Measurements from ENCODE around the gene AKAP5. TPM values are rescaled to one million over a fixed set of nuclear protein-coding genes. Genes with fewer than 3 reads are reported as not detected.

The AKAP5 gene
- total and polyA plus RNA-seq, 2 of the 8 experiments (the other 6 are each of a cell fraction or from before 2014, with no cell fraction given), result 0.50 to 3.8 TPM

DNA sequence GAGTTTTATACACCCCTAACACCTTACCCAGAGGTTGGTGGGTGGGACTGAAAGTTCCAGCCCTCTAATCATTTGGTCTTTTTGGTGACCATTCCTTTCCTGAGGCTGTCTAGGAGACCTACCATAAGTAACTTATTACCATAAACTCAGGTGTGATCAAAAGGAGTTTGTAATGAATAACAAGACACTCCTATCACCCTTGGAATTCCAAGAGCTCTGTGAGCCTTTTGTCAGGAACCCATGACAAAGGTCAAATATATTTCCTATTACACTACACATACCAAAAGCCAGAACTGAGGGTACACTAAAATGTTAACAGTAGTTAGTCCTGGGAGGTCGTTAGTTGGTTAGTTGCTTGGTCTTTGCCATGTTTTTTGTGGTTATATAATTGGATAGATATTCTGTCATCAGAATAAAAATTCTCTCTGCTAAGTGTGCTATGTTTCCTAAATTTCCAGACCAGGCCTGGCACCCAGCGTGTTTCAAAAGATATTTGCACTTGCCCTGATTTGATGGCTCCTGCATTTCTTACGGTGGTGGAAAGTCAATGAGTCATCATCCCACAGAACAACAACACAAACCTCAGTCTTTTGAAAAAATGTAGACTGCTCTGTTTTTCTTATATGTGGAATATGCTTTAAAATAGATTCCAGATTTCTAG, 27.0 kb upstream of the AKAP5 start:
- H3K27me3 ChIP-seq (replicated peaks in 1 of 4; ENCODE audit: control insufficient read depth in 3 of 4, extremely low read depth in 1 of 4, insufficient read depth in 3 of 4, low read length in 3 of 4), result no peaks in the 10 kb centered on the region
- H2BK120ac ChIP-seq (replicated peaks; ENCODE audit: low read depth, low read length), result no peak overlapping the region
- no peaks in the 10 kb centered on the region for H3K79me2 ChIP-seq (ENCODE audit: control insufficient read depth in 1 of 2, insufficient read depth in 2 of 2, low read length in 2 of 2)
- H2BK15ac ChIP-seq (ENCODE audit: low read length), result no peak overlapping the region
- H3K14ac ChIP-seq (ENCODE audit: insufficient read length), result no peak overlapping the region
- H4K8ac ChIP-seq (ENCODE audit: extremely low read depth, insufficient read depth, low read length), result no peak overlapping the region
- H2BK20ac ChIP-seq (ENCODE audit: low read length), result no peak overlapping the region
- no peaks in the 10 kb centered on the region for H3K4me1 ChIP-seq (replicated peaks in 1 of 4; ENCODE audit: control insufficient read depth in 3 of 4, insufficient read depth in 4 of 4, low read length in 3 of 4)
- H4K20me1 ChIP-seq (replicated peaks in 1 of 2; ENCODE audit: control insufficient read depth in 1 of 2, insufficient read depth in 2 of 2, low read length in 2 of 2), result no peaks in the 10 kb centered on the region
- WGBS, 2 experiments (ENCODE audit: extremely low coverage in 1 of 2, insufficient coverage in 1 of 2, insufficient read length in 1 of 2, insufficient replicate concordance in 2 of 2, low coverage in 1 of 2, low lambda C conversion rate in 2 of 2, missing lambda C conversion rate in 1 of 2), result 94% methylated on average over 3 of the region's 3 CpGs; no CpG with 5 or more reads in 1 of the 2 experiments
- no peak overlapping the region for H3K9ac ChIP-seq (replicated peaks in 1 of 4; ENCODE audit: extremely low read depth in 1 of 4, low read depth in 3 of 4, low read length in 3 of 4)
- no peak overlapping the region for H4K91ac ChIP-seq (replicated peaks; ENCODE audit: insufficient read length, low read length)
- ChIA-PET POLR2A (ENCODE audit: partially characterized antibody) (interaction anchor here (1.1 to 2.0 kb wide), 4 partner anchors 10 to 23 kb away, joined by 3 to 7 read pairs (median 3); no protein-coding TSS in a partner anchor), CTCF (ENCODE audit: partially characterized antibody) (interaction anchor here (0.5 to 3.9 kb wide), 2 partner anchors 8 to 192 kb away, joined by 3 to 25 read pairs; no protein-coding TSS in a partner anchor)
- H3K27ac ChIP-seq (ENCODE audit: low read depth, low read length), result no peak overlapping the region
- H3K4me3 ChIP-seq (ENCODE audit: extremely low read depth in 1 of 4, insufficient read depth in 2 of 4, low read depth in 3 of 4, low read length in 4 of 4), result no peak overlapping the region
- no peak overlapping the region for H3K4me2 ChIP-seq (ENCODE audit: insufficient read depth in 1 of 2, low read depth in 2 of 2, low read length in 2 of 2)
- no peak overlapping the region for H2AK5ac ChIP-seq (ENCODE audit: low read depth, low read length)
- H3K23ac ChIP-seq (ENCODE audit: insufficient read length), result no peak overlapping the region
- H2BK12ac ChIP-seq (ENCODE audit: low read depth, low read length), result no peak overlapping the region
- H2BK5ac ChIP-seq (ENCODE audit: low read depth, low read length), result no peak overlapping the region
- H3K56ac ChIP-seq (replicated peaks; ENCODE audit: insufficient read length, low read depth, low read length), result no peak overlapping the region
- FAIRE-seq (no peak), DNase-seq (ENCODE audit: low read depth in 1 of 2, low spot score in 2 of 2) (no peak)
- no peak overlapping the region for H4K5ac ChIP-seq (ENCODE audit: insufficient read length, low read depth, low read length)
- no peak overlapping the region for H3K4ac ChIP-seq (replicated peaks; ENCODE audit: insufficient read length, low read depth, low read length)
- no peaks in the 10 kb centered on the region for H3K9me3 ChIP-seq (ENCODE audit: insufficient read depth in 2 of 2, low read depth in 1 of 2, low read length in 1 of 2)
- no peak overlapping the region for H2AFZ ChIP-seq (ENCODE audit: low read length)
- peaks cover 36 to 94% (median 85%) of the 10 kb centered on the region in 4 experiments for H3K36me3 ChIP-seq (ENCODE audit: control insufficient read depth in 2 of 4, insufficient read depth in 4 of 4, low read length in 3 of 4)
- no peaks in the 10 kb centered on the region for H3K79me1 ChIP-seq (ENCODE audit: low read depth, low read length)
- H3K18ac ChIP-seq (ENCODE audit: extremely low read depth, low read length), result no peak overlapping the region
- H3K23me2 ChIP-seq (ENCODE audit: low read depth, low read length), result no peaks in the 10 kb centered on the region
- TF ChIP-seq CEBPB (IDR thresholded peaks at IDR 0.05; ENCODE audit: low read depth, low read length) (no peak), SRF (IDR thresholded peaks at IDR 0.05; ENCODE audit: low read depth, low read length) (no peak), SP1 (IDR thresholded peaks at IDR 0.05; ENCODE audit: low read depth, low read length) (no peak), GABPA (IDR thresholded peaks at IDR 0.05; ENCODE audit: borderline replicate concordance, insufficient read depth, low read length) (no peak), SUZ12 (IDR thresholded peaks at IDR 0.05; ENCODE audit: low read length) (no peak), SP2 (IDR thresholded peaks at IDR 0.05; ENCODE audit: low read length) (no peak), YY1 (IDR thresholded peaks at IDR 0.05; ENCODE audit: low read depth, low read length) (no peak), FOSL1 (IDR thresholded peaks at IDR 0.05; ENCODE audit: insufficient read depth, low read depth, low read length) (no peak), ZNF274 (IDR thresholded peaks at IDR 0.05; ENCODE audit: borderline replicate concordance, extremely low read depth, low read length) (no peak), KDM1A (IDR thresholded peaks at IDR 0.05; ENCODE audit: borderline replicate concordance, low read length) (no peak), CHD2 (IDR thresholded peaks at IDR 0.05; ENCODE audit: low read length) (no peak)
- TF ChIP-seq, protein P1, sequence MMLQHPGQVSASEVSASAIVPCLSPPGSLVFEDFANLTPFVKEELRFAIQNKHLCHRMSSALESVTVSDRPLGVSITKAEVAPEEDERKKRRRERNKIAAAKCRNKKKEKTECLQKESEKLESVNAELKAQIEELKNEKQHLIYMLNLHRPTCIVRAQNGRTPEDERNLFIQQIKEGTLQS (IDR thresholded peaks at IDR 0.05; ENCODE audit: insufficient read depth, low read depth, low read length), result no peak
